ENCODE data around the gene GIMAP8. TPM values are rescaled to one million over a fixed set of nuclear protein-coding genes. Genes with fewer than 3 reads are reported as not detected.

Gene GIMAP8
- total RNA-seq, 1 donor from 2014 or later, result not detected

- TF ChIP-seq CTCF (IDR thresholded peaks at IDR 0.05; ENCODE audit: unreplicated experiment), result no peak
- H3K4me1 Mint-ChIP-seq (ENCODE audit: low read depth), result peaks cover 2% of the 10 kb centered on the region
- H3K36me3 Mint-ChIP-seq (ENCODE audit: insufficient read depth), result no peaks in the 10 kb centered on the region
- DNase-seq (ENCODE audit: low spot score, unreplicated experiment), result no peak
- no peak overlapping the region for H3K4me3 Mint-ChIP-seq (ENCODE audit: low read depth)
- peaks cover 26% of the 10 kb centered on the region for H3K27me3 Mint-ChIP-seq
- no peak overlapping the region for H3K27ac Mint-ChIP-seq
- peaks cover 10% of the 10 kb centered on the region for H3K9me3 Mint-ChIP-seq (ENCODE audit: low read depth)
Measured at GRCh38 chr7:150444674-150445365, 5.6 kb upstream of the GIMAP8 start.

- Mint-ChIP-seq H3K4me1 (ENCODE audit: low read depth) (peaks cover 2% of the 10 kb centered on the region), H3K9me3 (ENCODE audit: low read depth) (peaks cover 8% of the 10 kb centered on the region), H3K27me3 (peaks cover 34% of the 10 kb centered on the region), H3K36me3 (ENCODE audit: insufficient read depth) (no peaks in the 10 kb centered on the region), H3K27ac (no peak overlapping the region), H3K4me3 (ENCODE audit: low read depth) (no peak overlapping the region)
- no peak for TF ChIP-seq CTCF (IDR thresholded peaks at IDR 0.05; ENCODE audit: unreplicated experiment)
- no peak for DNase-seq (ENCODE audit: low spot score, unreplicated experiment)
Measured at GRCh38 chr7:150446288-150446938, 4.0 kb upstream of the GIMAP8 start.

GRCh38 chr7:150447966-150448788, 2.3 kb upstream of the GIMAP8 start:
- H3K9me3 Mint-ChIP-seq (ENCODE audit: low read depth), result no peaks in the 10 kb centered on the region
- H3K4me1 Mint-ChIP-seq (ENCODE audit: low read depth), result peaks cover 2% of the 10 kb centered on the region
- H3K27me3 Mint-ChIP-seq, result peaks cover 39% of the 10 kb centered on the region
- no peak for TF ChIP-seq CTCF (IDR thresholded peaks at IDR 0.05; ENCODE audit: unreplicated experiment)
- H3K27ac Mint-ChIP-seq, result no peak overlapping the region
- DNase-seq (ENCODE audit: low spot score, unreplicated experiment), result no peak
- H3K4me3 Mint-ChIP-seq (ENCODE audit: low read depth), result no peak overlapping the region
- H3K36me3 Mint-ChIP-seq (ENCODE audit: insufficient read depth), result no peaks in the 10 kb centered on the region

GRCh38 chr7:150448789-150449147, 1.7 kb upstream of the GIMAP8 start:
- DNase-seq (ENCODE audit: low spot score, unreplicated experiment), result peak; percentile 57
- Mint-ChIP-seq H3K9me3 (ENCODE audit: low read depth) (no peaks in the 10 kb centered on the region), H3K36me3 (ENCODE audit: insufficient read depth) (no peaks in the 10 kb centered on the region), H3K27ac (no peak overlapping the region), H3K4me1 (ENCODE audit: low read depth) (peaks cover 2% of the 10 kb centered on the region), H3K27me3 (peaks cover 39% of the 10 kb centered on the region), H3K4me3 (ENCODE audit: low read depth) (no peak overlapping the region)
- peak; percentile 92 for TF ChIP-seq CTCF (IDR thresholded peaks at IDR 0.05; ENCODE audit: unreplicated experiment)

- peaks cover 2% of the 10 kb centered on the region for H3K4me1 Mint-ChIP-seq (ENCODE audit: low read depth)
- no peak for DNase-seq (ENCODE audit: low spot score, unreplicated experiment)
- no peak overlapping the region for H3K27ac Mint-ChIP-seq
- H3K9me3 Mint-ChIP-seq (ENCODE audit: low read depth), result no peaks in the 10 kb centered on the region
- peaks cover 39% of the 10 kb centered on the region for H3K27me3 Mint-ChIP-seq
- no peak overlapping the region for H3K4me3 Mint-ChIP-seq (ENCODE audit: low read depth)
- no peak for TF ChIP-seq CTCF (IDR thresholded peaks at IDR 0.05; ENCODE audit: unreplicated experiment)
- no peaks in the 10 kb centered on the region for H3K36me3 Mint-ChIP-seq (ENCODE audit: insufficient read depth)
Measured at GRCh38 chr7:150449206-150449952, 1.1 kb upstream of the GIMAP8 start.

All from progenitor cell of endocrine pancreas (in vitro differentiated cells).